Neural progenitor cell (in vitro differentiated cells): ENCODE data around the gene UGT1A8. TPM values are rescaled to one million over a fixed set of nuclear protein-coding genes. Genes with fewer than 3 reads are reported as not detected.

Experiments
- DNase-seq: peaks from one replicate; pipeline ENCODE4 v3.0.0-alpha.2; 2016; ENCODE audit warnings: low spot score
- H2AFZ ChIP-seq: fragments of 200-600 bp; sonication (generic); replicated peaks from 2 replicates; pipeline ENCODE4 v1.6.1; 2016; ENCODE audit warnings: antibody characterized with exemption
- H3F3A ChIP-seq: fragments of 200-600 bp; sonication (generic); 2 replicates; pipeline ENCODE4 v1.6.1; 2016; ENCODE audit warnings: antibody characterized with exemption, low read depth
- H3K27ac ChIP-seq: fragments of 200-600 bp; sonication (generic); 2 replicates; pipeline ENCODE4 v1.5.1; 2016; ENCODE audit warnings: mild to moderate bottlenecking
- H3K27me3 ChIP-seq: fragments of 200-600 bp; sonication (generic); 2 replicates; pipeline ENCODE4 v1.6.1; 2016; ENCODE audit warnings: mild to moderate bottlenecking, moderate library complexity
- H3K36me3 ChIP-seq: fragments of 200-600 bp; sonication (generic); 2 replicates; pipeline ENCODE4 v1.5.1; 2016
- H3K4me1 ChIP-seq: fragments of 200-600 bp; sonication (generic); 2 replicates; pipeline ENCODE4 v1.6.1; 2016; ENCODE audit warnings: mixed run types
- H3K4me2 ChIP-seq: fragments of 200-600 bp; sonication (generic); 2 replicates; pipeline ENCODE4 v1.6.1; 2016
- H3K4me3 ChIP-seq: fragments of 200-600 bp; sonication (generic); 2 replicates; pipeline ENCODE4 v1.5.1; 2016
- H3K79me2 ChIP-seq: fragments of 200-600 bp; sonication (generic); 2 replicates; pipeline ENCODE4 v1.6.1; 2016; ENCODE audit warnings: low read depth
- H3K9ac ChIP-seq: fragments of 200-600 bp; sonication (generic); 2 replicates; pipeline ENCODE4 v1.6.1; 2016
- H3K9me3 ChIP-seq: fragments of 200-600 bp; sonication (generic); 2 replicates; pipeline ENCODE4 v1.5.1; 2016; ENCODE audit warnings: low read depth
- H4K20me1 ChIP-seq: fragments of 200-600 bp; sonication (generic); 2 replicates; pipeline ENCODE4 v1.6.1; 2016; ENCODE audit warnings: low read depth
- H3K27ac Mint-ChIP-seq: 3 replicates; pipeline ENCODE4 v1.8.0; 2021; ENCODE audit warnings: mixed read lengths
- H3K27me3 Mint-ChIP-seq: 2 replicates; pipeline ENCODE4 v1.8.0; 2022; ENCODE audit warnings: low read depth, mild to moderate bottlenecking, inconsistent platforms, moderate library complexity, mixed read lengths; ENCODE audit not compliant: insufficient read depth
- H3K36me3 Mint-ChIP-seq: 3 replicates; pipeline ENCODE4 v1.8.0; 2021; ENCODE audit warnings: mixed read lengths
- H3K4me1 Mint-ChIP-seq: 3 replicates; pipeline ENCODE4 v1.8.0; 2021; ENCODE audit warnings: mixed read lengths
- H3K4me3 Mint-ChIP-seq: 3 replicates; pipeline ENCODE4 v1.8.0; 2021; ENCODE audit warnings: mild to moderate bottlenecking, moderate library complexity, mixed read lengths
- H3K9me3 Mint-ChIP-seq: 3 replicates; pipeline ENCODE4 v1.8.0; 2020; ENCODE audit warnings: mixed read lengths
- EZH2 ChIP-seq: fragments of 200-600 bp; sonication (generic); IDR thresholded peaks from 2 replicates; pipeline ENCODE4 v1.6.1; 2017; ENCODE audit warnings: antibody characterized with exemption, mild to moderate bottlenecking, moderate library complexity
- EZH2phosphoT487 ChIP-seq: fragments of 200-600 bp; sonication (generic); IDR thresholded peaks from 2 replicates; pipeline ENCODE4 v1.6.1; 2017; ENCODE audit warnings: antibody characterized with exemption
- total RNA-seq: library from RNA; depleted of rRNA; stranded (reverse); fragments of >200 nt; gene quantifications from 2 replicates; pipeline ENCODE4 v1.2.3, GENCODE V29; 2015; ENCODE audit warnings: low replicate concordance
- TF ChIP-seq, protein P1 (sequence below): fragments of 200-600 bp; sonication (generic); IDR thresholded peaks from 2 replicates; pipeline ENCODE4 v1.5.1; 2017; ENCODE audit warnings: antibody characterized with exemption, mild to moderate bottlenecking

UGT1A8 gene
- total RNA-seq, 1 donor from 2014 or later, result not detected

DNA sequence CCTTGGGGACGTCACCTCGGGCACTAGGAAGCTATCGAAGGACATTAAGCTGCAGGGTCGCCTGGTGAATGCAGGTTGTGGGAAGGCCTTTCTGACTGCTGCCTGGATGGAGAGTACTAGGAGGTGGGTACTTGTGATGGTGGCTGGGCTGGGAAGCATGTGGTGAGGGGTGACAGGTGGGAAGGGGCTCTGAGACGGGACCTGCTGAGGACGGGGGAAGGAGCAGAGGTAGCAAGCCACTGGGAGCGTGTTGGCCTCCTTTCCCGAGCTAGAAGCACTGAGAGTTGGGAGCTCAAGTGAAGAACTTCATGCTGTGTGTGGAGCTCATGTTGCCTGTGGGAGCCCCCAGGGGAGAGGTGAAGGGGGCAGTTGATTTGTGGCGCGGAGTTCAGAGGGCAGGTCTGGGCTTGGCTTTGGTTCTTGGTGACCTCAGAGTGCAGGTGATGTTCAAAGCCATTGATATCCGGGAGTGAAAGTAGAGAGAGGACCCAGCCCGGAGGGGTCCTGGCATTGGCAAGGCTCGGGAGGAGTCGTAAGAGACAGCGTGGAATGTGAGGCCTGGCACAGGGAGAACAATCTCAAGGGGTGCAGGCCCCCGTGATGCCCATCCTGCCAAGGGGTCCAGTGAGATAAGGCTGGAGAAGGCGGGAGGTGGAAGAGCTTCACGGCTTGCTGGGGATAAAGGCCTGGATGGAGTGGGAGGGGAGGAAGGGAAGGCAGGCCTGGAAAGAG is 173.9 kb downstream of the UGT1A8 start:
- H4K20me1 ChIP-seq, result no peaks in the 10 kb centered on the region
- no peak for DNase-seq
- no peaks in the 10 kb centered on the region for H3K9me3 ChIP-seq
- Mint-ChIP-seq H3K27ac (peak overlapping the region; percentile 31), H3K9me3 (peaks cover 4% of the 10 kb centered on the region), H3K4me3 (no peak overlapping the region), H3K27me3 (peaks cover 8% of the 10 kb centered on the region), H3K4me1 (peaks cover 2% of the 10 kb centered on the region), H3K36me3 (no peaks in the 10 kb centered on the region)
- H3K79me2 ChIP-seq, result no peaks in the 10 kb centered on the region
- H3K36me3 ChIP-seq, result no peaks in the 10 kb centered on the region
- H3K4me2 ChIP-seq, result no peak overlapping the region
- TF ChIP-seq EZH2phosphoT487, result no peak
- no peaks in the 10 kb centered on the region for H3K4me1 ChIP-seq
- H3K4me3 ChIP-seq, result no peak overlapping the region
- no peaks in the 10 kb centered on the region for H3K27me3 ChIP-seq
- H3K9ac ChIP-seq, result no peak overlapping the region
- H3K27ac ChIP-seq, result no peak overlapping the region
- H3F3A ChIP-seq, result peaks cover 3% of the 10 kb centered on the region
- no peak overlapping the region for H2AFZ ChIP-seq

DNA sequence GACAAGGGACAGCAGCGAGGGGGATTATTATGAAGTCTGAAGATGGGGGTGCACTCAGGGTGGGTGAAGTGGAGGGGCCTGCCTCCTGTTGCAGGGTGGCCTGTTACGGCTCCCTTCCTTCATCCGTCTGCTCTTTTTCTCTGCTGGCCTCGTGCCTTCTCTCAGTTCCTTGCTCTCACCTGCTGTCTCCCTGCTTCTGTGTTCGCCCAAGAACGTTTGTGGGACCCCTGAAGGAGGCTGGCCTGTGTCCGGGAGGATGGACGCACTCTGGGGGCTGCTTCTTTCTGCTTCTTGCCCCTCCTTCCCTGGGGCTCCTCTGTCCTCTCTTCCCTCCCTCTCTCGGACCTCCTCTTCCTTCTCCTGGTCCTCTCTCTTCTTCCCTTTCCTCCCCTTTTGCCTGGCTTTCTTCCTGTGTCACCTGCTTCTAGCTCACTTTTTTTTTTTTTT is 174.5 kb downstream of the UGT1A8 start:
- H3K27ac ChIP-seq, result no peak overlapping the region
- no peak overlapping the region for H2AFZ ChIP-seq
- peaks cover 4% of the 10 kb centered on the region for H3K9me3 Mint-ChIP-seq
- no peaks in the 10 kb centered on the region for H3K9me3 ChIP-seq
- no peaks in the 10 kb centered on the region for H4K20me1 ChIP-seq
- peaks cover 2% of the 10 kb centered on the region for H3K4me1 Mint-ChIP-seq
- H3F3A ChIP-seq, result peaks cover 3% of the 10 kb centered on the region
- no peak overlapping the region for H3K4me3 ChIP-seq
- H3K9ac ChIP-seq, result no peak overlapping the region
- H3K79me2 ChIP-seq, result no peaks in the 10 kb centered on the region
- H3K4me2 ChIP-seq, result no peak overlapping the region
- H3K27me3 Mint-ChIP-seq, result peaks cover 8% of the 10 kb centered on the region
- no peaks in the 10 kb centered on the region for H3K36me3 Mint-ChIP-seq
- H3K27me3 ChIP-seq, result no peaks in the 10 kb centered on the region
- H3K36me3 ChIP-seq, result no peaks in the 10 kb centered on the region
- no peaks in the 10 kb centered on the region for H3K4me1 ChIP-seq
- no peak for DNase-seq
- no peak overlapping the region for H3K4me3 Mint-ChIP-seq
- TF ChIP-seq EZH2phosphoT487, result no peak
- TF ChIP-seq, protein P1, sequence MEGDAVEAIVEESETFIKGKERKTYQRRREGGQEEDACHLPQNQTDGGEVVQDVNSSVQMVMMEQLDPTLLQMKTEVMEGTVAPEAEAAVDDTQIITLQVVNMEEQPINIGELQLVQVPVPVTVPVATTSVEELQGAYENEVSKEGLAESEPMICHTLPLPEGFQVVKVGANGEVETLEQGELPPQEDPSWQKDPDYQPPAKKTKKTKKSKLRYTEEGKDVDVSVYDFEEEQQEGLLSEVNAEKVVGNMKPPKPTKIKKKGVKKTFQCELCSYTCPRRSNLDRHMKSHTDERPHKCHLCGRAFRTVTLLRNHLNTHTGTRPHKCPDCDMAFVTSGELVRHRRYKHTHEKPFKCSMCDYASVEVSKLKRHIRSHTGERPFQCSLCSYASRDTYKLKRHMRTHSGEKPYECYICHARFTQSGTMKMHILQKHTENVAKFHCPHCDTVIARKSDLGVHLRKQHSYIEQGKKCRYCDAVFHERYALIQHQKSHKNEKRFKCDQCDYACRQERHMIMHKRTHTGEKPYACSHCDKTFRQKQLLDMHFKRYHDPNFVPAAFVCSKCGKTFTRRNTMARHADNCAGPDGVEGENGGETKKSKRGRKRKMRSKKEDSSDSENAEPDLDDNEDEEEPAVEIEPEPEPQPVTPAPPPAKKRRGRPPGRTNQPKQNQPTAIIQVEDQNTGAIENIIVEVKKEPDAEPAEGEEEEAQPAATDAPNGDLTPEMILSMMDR, result no peak
- no peak for TF ChIP-seq EZH2
- peak overlapping the region; percentile 31 for H3K27ac Mint-ChIP-seq

DNA sequence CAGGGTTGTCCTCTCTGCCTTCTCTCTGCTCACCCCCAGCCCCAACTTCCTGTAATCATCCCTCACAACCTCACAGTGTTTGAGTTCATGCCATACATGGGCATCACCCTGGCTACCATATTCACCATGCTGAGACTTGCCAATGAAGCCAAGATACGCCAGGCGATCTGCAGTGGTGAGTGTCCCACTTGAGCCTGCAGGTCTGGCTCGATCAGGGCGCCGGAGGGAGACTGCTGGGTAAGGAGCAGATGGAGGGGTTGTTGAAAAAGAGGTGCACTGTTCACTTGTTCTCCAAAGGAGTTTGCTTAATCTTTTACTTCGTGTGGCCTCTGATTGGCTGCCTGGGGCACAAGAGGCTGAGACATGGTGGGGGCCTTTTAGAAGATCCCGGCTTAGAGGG is 175.3 kb downstream of the UGT1A8 start:
- Mint-ChIP-seq H3K9me3 (peaks cover 4% of the 10 kb centered on the region), H3K36me3 (no peaks in the 10 kb centered on the region), H3K4me1 (peaks cover 2% of the 10 kb centered on the region), H3K27me3 (peaks cover 8% of the 10 kb centered on the region), H3K4me3 (no peak overlapping the region), H3K27ac (peak overlapping the region; percentile 37)
- no peak for DNase-seq
- no peaks in the 10 kb centered on the region for H3K36me3 ChIP-seq
- no peaks in the 10 kb centered on the region for H3K9me3 ChIP-seq
- H3K27me3 ChIP-seq, result no peaks in the 10 kb centered on the region
- no peak overlapping the region for H3K4me3 ChIP-seq
- H2AFZ ChIP-seq, result no peak overlapping the region
- no peak overlapping the region for H3K9ac ChIP-seq
- H3K79me2 ChIP-seq, result no peaks in the 10 kb centered on the region
- H3F3A ChIP-seq, result peaks cover 3% of the 10 kb centered on the region
- H4K20me1 ChIP-seq, result no peaks in the 10 kb centered on the region
- H3K4me1 ChIP-seq, result no peaks in the 10 kb centered on the region
- no peak overlapping the region for H3K27ac ChIP-seq
- no peak for TF ChIP-seq EZH2phosphoT487
- TF ChIP-seq, protein P1, result no peak
- H3K4me2 ChIP-seq, result no peak overlapping the region

DNA sequence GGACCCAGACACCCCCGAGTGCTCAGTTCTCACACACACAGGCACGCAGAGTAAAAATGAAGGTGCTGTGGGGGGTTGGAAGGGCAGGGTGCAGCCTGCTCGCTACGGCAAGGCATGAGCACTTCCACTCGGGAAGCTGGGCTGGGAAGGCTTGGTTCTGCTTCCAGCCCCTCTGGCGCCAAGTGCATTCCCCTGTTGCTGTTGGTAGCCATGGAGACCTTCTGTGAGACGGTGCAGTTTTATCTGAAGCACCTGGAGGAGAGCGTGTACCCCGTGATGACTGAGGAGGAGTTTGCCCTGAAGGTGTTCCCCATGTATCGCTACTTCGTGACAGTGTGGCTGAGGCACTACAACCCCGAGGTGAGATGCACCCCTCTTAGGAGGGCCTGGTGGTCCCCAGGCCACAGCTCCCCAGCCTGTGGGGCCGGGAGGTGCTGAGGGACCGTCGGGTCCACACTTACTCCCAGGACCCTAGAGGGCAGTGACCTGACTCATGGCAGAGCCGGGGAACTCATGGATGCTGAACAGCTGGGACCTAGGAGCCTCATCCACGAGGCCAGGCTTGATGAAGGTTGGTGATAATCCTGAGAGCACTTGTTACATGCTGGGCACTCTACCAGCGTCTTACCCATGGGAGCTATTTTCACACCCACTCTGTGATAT is 176.2 kb downstream of the UGT1A8 start:
- Histone ChIP-seq H3K27me3 (no peaks in the 10 kb centered on the region), H4K20me1 (no peaks in the 10 kb centered on the region), H3K4me2 (no peak overlapping the region), H3K36me3 (no peaks in the 10 kb centered on the region), H3F3A (no peaks in the 10 kb centered on the region), H3K27ac (no peak overlapping the region), H3K9me3 (no peaks in the 10 kb centered on the region), H3K4me1 (no peaks in the 10 kb centered on the region), H3K4me3 (no peak overlapping the region), H3K79me2 (no peaks in the 10 kb centered on the region), H2AFZ (no peak overlapping the region), H3K9ac (no peak overlapping the region)
- no peak for DNase-seq
- TF ChIP-seq, protein P1, result no peak
- TF ChIP-seq EZH2 (no peak), EZH2phosphoT487 (no peak)
- no peaks in the 10 kb centered on the region for H3K36me3 Mint-ChIP-seq
- H3K27ac Mint-ChIP-seq, result peak overlapping the region; percentile 60
- peaks cover 2% of the 10 kb centered on the region for H3K4me1 Mint-ChIP-seq
- peaks cover 4% of the 10 kb centered on the region for H3K9me3 Mint-ChIP-seq
- peaks cover 8% of the 10 kb centered on the region for H3K27me3 Mint-ChIP-seq
- no peak overlapping the region for H3K4me3 Mint-ChIP-seq
